HFFc6 (cell line): ENCODE results near the gene CSMD2. TPM values are rescaled to one million over a fixed set of nuclear protein-coding genes. Genes with fewer than 3 reads are reported as not detected.

ENCODE experiments used
- DNase-seq: peaks from one replicate; pipeline ENCODE4 v3.0.0-alpha.2; 2018
- H3K27ac Mint-ChIP-seq: 2 replicates; pipeline ENCODE4 v1.8.0; 2020; ENCODE audit warnings: mild to moderate bottlenecking, mixed read lengths
- H3K27me3 Mint-ChIP-seq: 2 replicates; pipeline ENCODE4 v1.8.0; 2021; ENCODE audit warnings: mild to moderate bottlenecking, moderate library complexity, mixed read lengths; ENCODE audit not compliant: insufficient read depth
- H3K36me3 Mint-ChIP-seq: 2 replicates; pipeline ENCODE4 v1.8.0; 2021; ENCODE audit warnings: low read depth, mixed read lengths
- H3K4me1 Mint-ChIP-seq: 2 replicates; pipeline ENCODE4 v1.8.0; 2020; ENCODE audit warnings: low read depth, mixed read lengths
- H3K4me3 Mint-ChIP-seq: 2 replicates; pipeline ENCODE4 v1.8.0; 2020; ENCODE audit warnings: mild to moderate bottlenecking, moderate library complexity, mixed read lengths
- H3K9me3 Mint-ChIP-seq: 2 replicates; pipeline ENCODE4 v1.8.0; 2020; ENCODE audit warnings: mild to moderate bottlenecking, mixed read lengths
- CTCF ChIP-seq: fragments of 200-600 bp; sonication (generic); IDR thresholded peaks from 2 replicates; pipeline ENCODE4 v1.5.0; 2021; ENCODE audit warnings: antibody characterized with exemption, mild to moderate bottlenecking
- total RNA-seq, 6 experiments: library from RNA; stranded (reverse); fragmentation: NEBNext Ultra II Directional; extraction: Animal tissue kit (Norgen Biotek cat#: 25700); gene quantifications; 2 replicates in 1 of 6; 3 replicates in 5 of 6; pipeline ENCODE4 v1.2.3, GENCODE V29; 2021

Gene CSMD2
- total RNA-seq, 6 experiments from 2014 or later, result 0.77 to 3.2 (median 1.2) TPM

GRCh38 chr1:33768821-33769220, 396.2 kb downstream of the CSMD2 start:
- Mint-ChIP-seq H3K27me3 (no peaks in the 10 kb centered on the region; the same call in 1 of the 2 replicates), H3K9me3 (peaks cover 3% of the 10 kb centered on the region; the same call in 1 of the 2 replicates), H3K36me3 (no peaks in the 10 kb centered on the region; the same call in 1 of the 2 replicates), H3K4me1 (no peaks in the 10 kb centered on the region; the same call in 1 of the 2 replicates), H3K4me3 (no peak overlapping the region), H3K27ac (no peak overlapping the region)
- DNase-seq, result no peak
- TF ChIP-seq CTCF, result no peak

DNA sequence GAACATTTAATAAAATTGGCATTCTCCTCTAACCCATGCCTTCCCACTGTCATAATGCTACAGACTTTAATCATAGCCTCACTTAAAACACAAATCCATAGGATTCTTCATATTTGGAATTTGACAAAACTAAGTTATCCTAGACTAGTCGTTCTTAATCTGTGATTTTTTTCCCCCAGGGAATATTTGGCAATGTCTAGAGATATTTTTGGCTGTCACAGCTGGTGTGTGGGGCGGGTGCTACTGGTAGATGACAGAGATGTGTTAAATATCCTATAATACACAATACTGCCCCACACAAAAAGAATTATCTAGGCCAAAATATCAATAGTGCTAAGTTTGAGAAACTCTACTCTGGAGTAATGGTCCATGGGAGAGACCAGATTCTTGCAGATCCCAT, 396.9 kb downstream of the CSMD2 start:
- H3K4me1 Mint-ChIP-seq, result peaks cover 2% of the 10 kb centered on the region; the same call in 1 of the 2 replicates
- H3K9me3 Mint-ChIP-seq, result peaks cover 3% of the 10 kb centered on the region; the same call in 1 of the 2 replicates
- H3K4me3 Mint-ChIP-seq, result no peak overlapping the region
- no peak for TF ChIP-seq CTCF
- H3K27ac Mint-ChIP-seq, result no peak overlapping the region
- no peaks in the 10 kb centered on the region; the same call in 1 of the 2 replicates for H3K36me3 Mint-ChIP-seq
- DNase-seq, result no peak
- H3K27me3 Mint-ChIP-seq, result no peaks in the 10 kb centered on the region; the same call in 1 of the 2 replicates

GRCh38 chr1:33764149-33764548, 400.9 kb downstream of the CSMD2 start:
- H3K36me3 Mint-ChIP-seq, result peaks cover under 1% of the 10 kb centered on the region; the same call in 1 of the 2 replicates
- DNase-seq, result no peak
- H3K9me3 Mint-ChIP-seq, result peaks cover under 1% of the 10 kb centered on the region; the same call in 1 of the 2 replicates
- no peak overlapping the region for H3K4me3 Mint-ChIP-seq
- H3K27me3 Mint-ChIP-seq, result no peaks in the 10 kb centered on the region; the same call in 1 of the 2 replicates
- peaks cover 10% of the 10 kb centered on the region; the same call in 1 of the 2 replicates for H3K4me1 Mint-ChIP-seq
- no peak overlapping the region for H3K27ac Mint-ChIP-seq
- TF ChIP-seq CTCF, result no peak

GRCh38 chr1:33763406-33763805, 401.6 kb downstream of the CSMD2 start:
- no peak for TF ChIP-seq CTCF
- Mint-ChIP-seq H3K36me3 (peaks cover 5% of the 10 kb centered on the region; the same call in 1 of the 2 replicates), H3K27ac (no peak overlapping the region), H3K9me3 (peaks cover 5% of the 10 kb centered on the region), H3K4me1 (peaks cover 17% of the 10 kb centered on the region; the same call in 1 of the 2 replicates), H3K27me3 (no peaks in the 10 kb centered on the region; the same call in 1 of the 2 replicates), H3K4me3 (no peak overlapping the region)
- peak; percentile 59 for DNase-seq

DNA sequence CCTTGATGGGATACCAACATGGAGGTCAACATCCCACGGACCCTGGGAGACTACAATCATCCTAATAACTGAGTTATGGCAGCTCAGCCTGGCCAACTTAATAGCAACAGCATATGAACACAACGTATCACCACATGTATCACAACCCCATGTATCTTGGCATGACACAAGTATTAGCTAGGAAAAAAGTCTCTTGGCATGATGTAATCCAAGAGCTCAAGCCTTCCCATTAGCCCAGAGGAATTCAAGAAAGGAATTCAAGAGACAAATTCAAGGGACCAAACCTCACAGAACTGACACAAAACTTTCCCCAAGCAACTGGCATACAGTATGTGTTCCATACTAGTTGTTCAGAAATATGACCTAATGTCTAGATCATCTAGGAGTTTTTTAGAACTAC, 402.1 kb downstream of the CSMD2 start:
- no peak for TF ChIP-seq CTCF
- Mint-ChIP-seq H3K27me3 (no peaks in the 10 kb centered on the region; the same call in 1 of the 2 replicates), H3K36me3 (peaks cover 5% of the 10 kb centered on the region; the same call in 1 of the 2 replicates), H3K9me3 (peaks cover 5% of the 10 kb centered on the region), H3K4me1 (peaks cover 19% of the 10 kb centered on the region; the same call in 1 of the 2 replicates), H3K4me3 (no peak overlapping the region), H3K27ac (peak overlapping the region; percentile 3; the same call in 1 of the 2 replicates)
- DNase-seq, result peak; percentile 22
